ENCODE data around the gene IL36B.

IL36B gene

GRCh38 chr2:113068706-113069485 lies 16.2 kb upstream of the IL36B start:
- TF ChIP-seq, protein P1, sequence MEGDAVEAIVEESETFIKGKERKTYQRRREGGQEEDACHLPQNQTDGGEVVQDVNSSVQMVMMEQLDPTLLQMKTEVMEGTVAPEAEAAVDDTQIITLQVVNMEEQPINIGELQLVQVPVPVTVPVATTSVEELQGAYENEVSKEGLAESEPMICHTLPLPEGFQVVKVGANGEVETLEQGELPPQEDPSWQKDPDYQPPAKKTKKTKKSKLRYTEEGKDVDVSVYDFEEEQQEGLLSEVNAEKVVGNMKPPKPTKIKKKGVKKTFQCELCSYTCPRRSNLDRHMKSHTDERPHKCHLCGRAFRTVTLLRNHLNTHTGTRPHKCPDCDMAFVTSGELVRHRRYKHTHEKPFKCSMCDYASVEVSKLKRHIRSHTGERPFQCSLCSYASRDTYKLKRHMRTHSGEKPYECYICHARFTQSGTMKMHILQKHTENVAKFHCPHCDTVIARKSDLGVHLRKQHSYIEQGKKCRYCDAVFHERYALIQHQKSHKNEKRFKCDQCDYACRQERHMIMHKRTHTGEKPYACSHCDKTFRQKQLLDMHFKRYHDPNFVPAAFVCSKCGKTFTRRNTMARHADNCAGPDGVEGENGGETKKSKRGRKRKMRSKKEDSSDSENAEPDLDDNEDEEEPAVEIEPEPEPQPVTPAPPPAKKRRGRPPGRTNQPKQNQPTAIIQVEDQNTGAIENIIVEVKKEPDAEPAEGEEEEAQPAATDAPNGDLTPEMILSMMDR (IDR thresholded peaks at IDR 0.05; ENCODE audit: low read depth, low read length, poor library complexity, severe bottlenecking) = no peak
- no peak for TF ChIP-seq EZH2phosphoT487 (IDR thresholded peaks at IDR 0.05; ENCODE audit: borderline replicate concordance, low read length)
- no peaks in the 10 kb centered on the region for H3K9me2 ChIP-seq (replicated peaks; ENCODE audit: control insufficient read depth, low read length)
- no peaks in the 10 kb centered on the region for H3K9me3 ChIP-seq (ENCODE audit: control insufficient read depth, insufficient read depth, low read length)
- H3K4me3 ChIP-seq (ENCODE audit: low read length) = no peak overlapping the region
- no peaks in the 10 kb centered on the region for H3K36me3 ChIP-seq (ENCODE audit: control insufficient read depth, low read length)
- H3K27me3 ChIP-seq (ENCODE audit: control insufficient read depth, low read length) = peaks cover 7% of the 10 kb centered on the region; the same call in 1 of the 2 replicates
- H3F3A ChIP-seq (ENCODE audit: control insufficient read depth, insufficient read depth) = no peaks in the 10 kb centered on the region
- no peaks in the 10 kb centered on the region for H3K79me2 ChIP-seq (ENCODE audit: control insufficient read depth, low read length)
- no peak overlapping the region for H3K27ac ChIP-seq (ENCODE audit: low read depth, low read length)
- no peaks in the 10 kb centered on the region for H4K20me1 ChIP-seq (ENCODE audit: control insufficient read depth, insufficient read depth, low read depth, low read length)
- no peaks in the 10 kb centered on the region for H3K4me1 ChIP-seq (ENCODE audit: control insufficient read depth, low read length)
- no peak overlapping the region for H3K4me2 ChIP-seq (ENCODE audit: low read length)

DNA sequence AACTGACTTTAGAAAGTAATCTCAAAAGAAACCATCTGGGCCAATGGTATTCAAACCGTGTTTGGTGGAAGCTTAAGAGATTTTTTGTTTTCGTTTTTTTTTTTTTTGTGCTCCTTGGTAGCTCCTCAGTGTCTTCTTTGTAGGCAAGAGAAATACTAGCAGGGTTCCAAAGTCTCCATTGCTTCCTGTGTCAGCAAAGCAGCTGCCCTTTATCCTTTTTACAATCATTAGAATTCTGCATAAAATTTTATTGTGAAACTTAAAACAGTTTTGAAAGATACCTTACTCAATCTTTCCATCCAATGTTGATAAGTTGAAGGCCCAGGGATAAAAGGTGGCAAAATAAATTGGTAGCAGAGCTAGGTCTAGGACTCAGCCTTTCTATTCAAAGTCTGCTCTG lies 15.6 kb upstream of the IL36B start:
- Histone ChIP-seq H3K79me2 (ENCODE audit: control insufficient read depth, low read length) (no peaks in the 10 kb centered on the region), H3K27me3 (ENCODE audit: control insufficient read depth, low read length) (peaks cover 7% of the 10 kb centered on the region; the same call in 1 of the 2 replicates), H4K20me1 (ENCODE audit: control insufficient read depth, insufficient read depth, low read depth, low read length) (no peaks in the 10 kb centered on the region), H3K27ac (ENCODE audit: low read depth, low read length) (no peak overlapping the region), H3K9me2 (replicated peaks; ENCODE audit: control insufficient read depth, low read length) (no peaks in the 10 kb centered on the region), H3K4me3 (ENCODE audit: low read length) (no peak overlapping the region), H3K36me3 (ENCODE audit: control insufficient read depth, low read length) (no peaks in the 10 kb centered on the region), H3K4me1 (ENCODE audit: control insufficient read depth, low read length) (no peaks in the 10 kb centered on the region), H3K9me3 (ENCODE audit: control insufficient read depth, insufficient read depth, low read length) (no peaks in the 10 kb centered on the region), H3F3A (ENCODE audit: control insufficient read depth, insufficient read depth) (no peaks in the 10 kb centered on the region), H3K4me2 (ENCODE audit: low read length) (no peak overlapping the region)
- TF ChIP-seq, protein P1 (IDR thresholded peaks at IDR 0.05; ENCODE audit: low read depth, low read length, poor library complexity, severe bottlenecking) = no peak
- TF ChIP-seq EZH2phosphoT487 (IDR thresholded peaks at IDR 0.05; ENCODE audit: borderline replicate concordance, low read length) = no peak

- Histone ChIP-seq H3K4me2 (ENCODE audit: low read length) (no peak within 1 kb of the TSS), H3K79me2 (ENCODE audit: control insufficient read depth, low read length) (no peaks in the 10 kb centered on the region), H3K9me3 (ENCODE audit: control insufficient read depth, insufficient read depth, low read length) (no peaks in the 10 kb centered on the region), H3K9me2 (replicated peaks; ENCODE audit: control insufficient read depth, low read length) (no peaks in the 10 kb centered on the region), H4K20me1 (ENCODE audit: control insufficient read depth, insufficient read depth, low read depth, low read length) (no peaks in the 10 kb centered on the region), H3K27ac (ENCODE audit: low read depth, low read length) (no peak within 1 kb of the TSS), H3K4me3 (ENCODE audit: low read length) (no peak within 1 kb of the TSS), H3K4me1 (ENCODE audit: control insufficient read depth, low read length) (no peaks in the 10 kb centered on the region), H3F3A (ENCODE audit: control insufficient read depth, insufficient read depth) (no peaks in the 10 kb centered on the region), H3K27me3 (ENCODE audit: control insufficient read depth, low read length) (peaks cover 7% of the 10 kb centered on the region; the same call in 1 of the 2 replicates), H3K36me3 (ENCODE audit: control insufficient read depth, low read length) (no peaks in the 10 kb centered on the region)
- no peak for TF ChIP-seq EZH2phosphoT487 (IDR thresholded peaks at IDR 0.05; ENCODE audit: borderline replicate concordance, low read length)
- TF ChIP-seq, protein P1 (IDR thresholded peaks at IDR 0.05; ENCODE audit: low read depth, low read length, poor library complexity, severe bottlenecking) = no peak
Measured at GRCh38 chr2:113067681-113068080, 15.0 kb upstream of the IL36B start, which contains the start of gene IL1F10. Gene IL1F10, plus strand, starts transcription at chr2:113067970. Its CDS starts 4,769 bp downstream, at chr2:113072739.

Measured in DOHH2 (cell line).